Suprapubic skin (tissue), 4 donors: Measurements from ENCODE around the gene CYP4F2.

ENCODE experiments used
- CTCF ChIP-seq, 2 donors: fragments of 200-600 bp in 1 of 2; fragments of 450-650 bp in 1 of 2; sonication (generic) in 1 of 2; IDR thresholded peaks; one replicate each; pipeline ENCODE4 v1.5.1; 2016 to 2019; ENCODE audit warnings: antibody characterized with exemption in 2 of 2, mild to moderate bottlenecking in 1 of 2, moderate library complexity in 1 of 2
- EP300 ChIP-seq: sonication (generic); formaldehyde crosslinking; IDR thresholded peaks from one replicate; pipeline ENCODE4 v1.6.1; 2017; ENCODE audit warnings: antibody characterized with exemption
- POLR2AphosphoS5 ChIP-seq, 3 donors: sonication (generic); formaldehyde crosslinking; IDR thresholded peaks; one replicate each; pipeline ENCODE4 v1.6.1; 2017; ENCODE audit warnings: antibody characterized with exemption in 3 of 3

GRCh38 chr19:15836330-15837220, 61.3 kb downstream of the CYP4F2 start:
- TF ChIP-seq CTCF (IDR thresholded peaks at IDR 0.05) = no peak
- no peak for TF ChIP-seq EP300
- peak; percentile 48 to 85 (median 79) for TF ChIP-seq POLR2AphosphoS5 (IDR thresholded peaks at IDR 0.05)
